SK-N-SH (cell line): ENCODE measurements around the gene MED8. TPM values are rescaled to one million over a fixed set of nuclear protein-coding genes. Genes with fewer than 3 reads are reported as not detected.

Source experiments
- CTCF ChIA-PET: fragments of 300-600, 350-600 bp; formaldehyde crosslinking; extraction: SDS; loops from one replicate; lab custom pipeline; 2021; lab: Yijun Ruan, JAX
- POLR2A ChIA-PET: fragments of 350-600 bp; sonication (Branson Sonifier 250); formaldehyde crosslinking; extraction: SDS; loops from one replicate; lab custom pipeline; 2020; ENCODE audit warnings: antibody characterized with exemption, inconsistent platforms; lab: Yijun Ruan, JAX
- DNase-seq: peaks from one replicate; pipeline ENCODE4 v3.0.0; 2012
- H2AFZ ChIP-seq: fragments of 200-600 bp; sonication (generic); 2 replicates; pipeline ENCODE4 v1.8.1; 2016; ENCODE audit warnings: antibody characterized with exemption, mild to moderate bottlenecking, low read depth
- H3F3A ChIP-seq: fragments of 200-600 bp; sonication (generic); replicated peaks from 2 replicates; pipeline ENCODE3; 2016; ENCODE audit warnings: antibody characterized with exemption, mild to moderate bottlenecking; ENCODE audit not compliant: insufficient read depth
- H3K27ac ChIP-seq, 2 experiments: fragments of 200-500 bp in 1 of 2; fragments of 200-600 bp in 1 of 2; sonication (Bioruptor generic) in 1 of 2; sonication (generic), shearing (Covaris generic) in 1 of 2; 2 replicates each; pipeline versions ENCODE4 v1.5.1 to v1.6.1; 2014 to 2016; ENCODE audit warnings: low read depth in 2 of 2, inconsistent platforms in 1 of 2, low read length in 1 of 2, mild to moderate bottlenecking in 1 of 2, mixed read lengths in 1 of 2
- H3K27me3 ChIP-seq: fragments of 200-600 bp; sonication (generic), shearing (Covaris generic); 2 replicates; pipeline ENCODE4 v1.6.1; 2016; ENCODE audit warnings: mixed run types; ENCODE audit not compliant: insufficient read depth
- H3K36me3 ChIP-seq, 2 experiments: fragments of 200-500 bp in 1 of 2; fragments of 200-600 bp in 1 of 2; sonication (Bioruptor generic) in 1 of 2; sonication (generic) in 1 of 2; replicated peaks in 1 of 2; 2 replicates each; pipeline versions ENCODE3 to v1.5.1; 2014 to 2016; ENCODE audit warnings: low read length in 1 of 2, mild to moderate bottlenecking in 1 of 2; ENCODE audit not compliant: insufficient read depth in 2 of 2, control insufficient read depth in 1 of 2
- H3K4me1 ChIP-seq, 2 experiments: fragments of 200-500 bp in 1 of 2; fragments of 200-600 bp in 1 of 2; sonication (Bioruptor generic) in 1 of 2; sonication (generic), shearing (Covaris generic) in 1 of 2; 2 replicates each; pipeline versions ENCODE4 v1.5.1 to v1.6.1; 2014 to 2016; ENCODE audit warnings: low read depth in 1 of 2, low read length in 1 of 2, mixed run types in 1 of 2; ENCODE audit not compliant: insufficient read depth in 2 of 2, control insufficient read depth in 1 of 2
- H3K4me2 ChIP-seq: fragments of 200-600 bp; sonication (generic), shearing (Covaris generic); 2 replicates; pipeline ENCODE4 v1.6.1; 2017; ENCODE audit warnings: mixed run types
- H3K4me3 ChIP-seq, 2 experiments: fragments of 200-500 bp in 1 of 2; fragments of 200-600 bp in 1 of 2; sonication (Bioruptor generic) in 1 of 2; sonication (generic), shearing (Covaris generic) in 1 of 2; 2 replicates each; pipeline versions ENCODE4 v1.5.1 to v1.8.1; 2014 to 2016; ENCODE audit warnings: low read depth in 2 of 2, inconsistent platforms in 1 of 2, low read length in 1 of 2, mild to moderate bottlenecking in 1 of 2, mixed read lengths in 1 of 2, moderate library complexity in 1 of 2
- H3K79me2 ChIP-seq: fragments of 200-600 bp; sonication (generic); 2 replicates; pipeline ENCODE4 v1.8.1; 2017; ENCODE audit warnings: mild to moderate bottlenecking; ENCODE audit not compliant: insufficient read depth
- H3K9ac ChIP-seq: fragments of 200-600 bp; sonication (generic); 2 replicates; pipeline ENCODE4 v1.6.1; 2017; ENCODE audit warnings: mixed run types
- H3K9me2 ChIP-seq: fragments of 200-600 bp; sonication (generic); 2 replicates; pipeline ENCODE4 v1.6.1; 2017; ENCODE audit warnings: mixed run types
- H3K9me3 ChIP-seq: fragments of 200-600 bp; sonication (generic); 2 replicates; pipeline ENCODE4 v1.6.1; 2017; ENCODE audit warnings: mixed run types, mild to moderate bottlenecking, moderate library complexity
- H4K20me1 ChIP-seq: fragments of 200-600 bp; sonication (generic); 2 replicates; pipeline ENCODE4 v1.6.1; 2017; ENCODE audit warnings: mild to moderate bottlenecking, mixed run types; ENCODE audit not compliant: insufficient read depth
- CHD2 ChIP-seq: fragments of 150-350 bp; IDR thresholded peaks from 2 replicates; pipeline ENCODE4 v1.6.1; 2018; ENCODE audit warnings: low read length; ENCODE audit not compliant: partially characterized antibody
- EP300 ChIP-seq, 2 experiments: IDR thresholded peaks; 2 replicates each; pipeline versions ENCODE4 v1.4.0 to v1.6.1; 2012; ENCODE audit warnings: borderline replicate concordance in 1 of 2, low read depth in 1 of 2, low read length in 1 of 2
- EZH2phosphoT487 ChIP-seq: fragments of 200-600 bp; sonication (generic); IDR thresholded peaks from 2 replicates; pipeline ENCODE4 v1.6.1; 2017; ENCODE audit warnings: low read depth, mixed run types, mild to moderate bottlenecking, antibody characterized with exemption, moderate library complexity, borderline replicate concordance
- FOXJ3 ChIP-seq: sonication (generic); formaldehyde crosslinking; IDR thresholded peaks from 2 replicates; pipeline ENCODE4 v1.5.1; 2020; ENCODE audit warnings: mild to moderate bottlenecking, missing genetic modification reagents
- FOXM1 ChIP-seq: IDR thresholded peaks from 2 replicates; pipeline ENCODE4 v1.4.0; 2012; ENCODE audit warnings: low read depth, mild to moderate bottlenecking
- GABPA ChIP-seq: IDR thresholded peaks from 2 replicates; pipeline ENCODE4 v1.4.0; 2012; ENCODE audit warnings: low read depth, mild to moderate bottlenecking
- GATA2 ChIP-seq: sonication (generic); formaldehyde crosslinking; IDR thresholded peaks from 2 replicates; pipeline ENCODE4 v1.5.0; 2020; ENCODE audit warnings: mild to moderate bottlenecking, missing genetic modification reagents
- MEF2A ChIP-seq: IDR thresholded peaks from 2 replicates; pipeline ENCODE4 v1.4.0; 2012; ENCODE audit warnings: low read depth, borderline replicate concordance
- MXI1 ChIP-seq: IDR thresholded peaks from 2 replicates; pipeline ENCODE4 v1.6.1; 2012; ENCODE audit warnings: mild to moderate bottlenecking, low read depth, low read length, improper control_type of control experiment
- NRF1 ChIP-seq: IDR thresholded peaks from 2 replicates; pipeline ENCODE4 v1.6.1; 2012; ENCODE audit warnings: low read depth, mild to moderate bottlenecking, low read length
- POLR2AphosphoS5 ChIP-seq: IDR thresholded peaks from 2 replicates; pipeline ENCODE4 v1.6.1; 2012; ENCODE audit warnings: low read depth, low read length
- RAD21 ChIP-seq: IDR thresholded peaks from 2 replicates; pipeline ENCODE4 v1.6.1; 2012; ENCODE audit warnings: mild to moderate bottlenecking, low read length
- RCOR1 ChIP-seq: fragments of 150-350 bp; IDR thresholded peaks from 2 replicates; pipeline ENCODE4 v1.6.1; 2017; ENCODE audit warnings: antibody characterized with exemption, low read length
- RXRA ChIP-seq: IDR thresholded peaks from 2 replicates; pipeline ENCODE4 v1.4.0; 2012; ENCODE audit warnings: low read depth, mild to moderate bottlenecking, borderline replicate concordance
- SIN3A ChIP-seq: IDR thresholded peaks from 2 replicates; pipeline ENCODE4 v1.6.1; 2012; ENCODE audit warnings: low read depth, mild to moderate bottlenecking, low read length, moderate library complexity, borderline replicate concordance
- SMC3 ChIP-seq: IDR thresholded peaks from 2 replicates; pipeline ENCODE4 v1.6.1; 2012; ENCODE audit warnings: low read depth, low read length, improper control_type of control experiment
- TEAD4 ChIP-seq: IDR thresholded peaks from 2 replicates; pipeline ENCODE4 v1.4.0; 2012; ENCODE audit warnings: mild to moderate bottlenecking, borderline replicate concordance; ENCODE audit not compliant: insufficient read depth
- YY1 ChIP-seq: IDR thresholded peaks from 2 replicates; pipeline ENCODE4 v1.4.0; 2012; ENCODE audit warnings: low read depth, mild to moderate bottlenecking
- WGBS: methylation state at CpG from one replicate; pipeline ENCODE4 v1.1.6; 2017; ENCODE audit warnings: low lambda C conversion rate; 5-methylcytosine and 5-hydroxymethylcytosine counted together
- polyA plus RNA-seq, 3 experiments: library from polyadenylated mRNA; depleted of rRNA; stranded (reverse); fragments of >200 nt; gene quantifications; 2 replicates each; pipeline ENCODE4 v1.2.3, GENCODE V29; 2012
- TF ChIP-seq, protein P1 (sequence below): fragments of 150-350 bp; IDR thresholded peaks from 2 replicates; pipeline ENCODE4 v1.6.1; 2017; ENCODE audit warnings: antibody characterized with exemption, low read length, low read depth, borderline replicate concordance
- TF ChIP-seq, protein P2 (sequence below): fragments of 200-600 bp; sonication (generic); IDR thresholded peaks from 2 replicates; pipeline ENCODE4 v1.6.1; 2017; ENCODE audit warnings: antibody characterized with exemption, mild to moderate bottlenecking, moderate library complexity
- TF ChIP-seq, protein P3 (sequence below): IDR thresholded peaks from 2 replicates; pipeline ENCODE4 v1.6.1; 2012; ENCODE audit warnings: mild to moderate bottlenecking, low read depth, low read length, moderate library complexity
- TF ChIP-seq, protein P4 (sequence below): IDR thresholded peaks from 2 replicates; pipeline ENCODE4; 2012

MED8 gene, protein sequence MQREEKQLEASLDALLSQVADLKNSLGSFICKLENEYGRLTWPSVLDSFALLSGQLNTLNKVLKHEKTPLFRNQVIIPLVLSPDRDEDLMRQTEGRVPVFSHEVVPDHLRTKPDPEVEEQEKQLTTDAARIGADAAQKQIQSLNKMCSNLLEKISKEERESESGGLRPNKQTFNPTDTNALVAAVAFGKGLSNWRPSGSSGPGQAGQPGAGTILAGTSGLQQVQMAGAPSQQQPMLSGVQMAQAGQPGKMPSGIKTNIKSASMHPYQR
- polyA plus RNA-seq (2012; rRNA removed): 33.7 and 42.9 TPM in 2 replicates
- polyA plus RNA-seq (2012; cell fraction: cytosol; rRNA removed): 36.8 and 38.5 TPM in 2 replicates
- polyA plus RNA-seq (2012; cell fraction: nucleus; rRNA removed): 38.9 and 52.9 TPM in 2 replicates

DNA sequence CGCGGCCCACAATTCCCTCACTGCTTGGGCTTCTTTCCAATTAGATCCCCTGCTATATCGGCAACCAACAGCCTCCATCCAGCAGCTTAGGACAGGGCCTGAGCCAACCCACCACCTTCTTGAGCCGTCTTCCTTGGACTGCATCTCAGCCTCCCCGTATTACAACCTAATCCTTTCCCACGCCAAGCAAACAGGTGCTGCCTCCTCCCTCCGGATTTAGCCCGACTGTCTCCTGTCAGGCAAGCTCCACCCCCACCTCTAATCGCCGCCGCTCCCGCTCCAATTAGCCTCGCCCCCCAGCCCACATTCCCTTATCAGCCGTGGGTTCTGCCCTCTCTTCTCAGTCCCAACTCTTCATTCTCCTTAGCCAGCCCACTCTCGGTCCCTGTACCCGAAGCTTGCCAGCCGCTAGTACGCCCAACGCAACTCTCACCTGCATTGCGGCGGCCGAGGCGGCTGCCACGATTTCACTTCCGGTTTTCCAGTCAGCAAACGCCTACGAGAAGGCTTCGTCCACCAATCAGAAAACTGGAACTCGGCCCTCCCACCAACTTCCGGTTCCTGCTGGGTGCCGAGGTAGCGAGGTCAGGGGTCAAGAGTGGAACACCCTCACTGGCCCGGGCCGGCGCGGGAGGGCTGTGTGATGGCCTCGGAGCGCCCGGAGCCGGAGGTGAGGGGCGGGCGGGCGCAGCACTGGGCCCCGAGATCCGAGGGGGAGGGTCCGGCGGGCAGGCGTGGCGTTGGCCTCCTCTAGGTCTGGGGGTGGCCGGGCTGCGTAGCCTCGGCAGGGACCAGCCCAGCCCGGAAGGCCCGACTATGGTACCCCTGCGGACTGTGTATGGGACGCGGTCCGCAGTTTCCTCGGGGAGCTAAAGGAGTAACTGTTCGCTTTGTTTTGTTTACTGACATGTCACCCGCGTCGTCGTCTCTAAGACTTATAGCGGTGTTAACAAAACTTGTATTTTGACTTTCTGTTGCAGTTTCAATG, at the start of gene MED8, which contains the start of gene SZT2:
MED8 (minus strand) TSS at position 475 of the 988 bp plus-strand sequence; CDS start at position 439, 36 bp downstream.
SZT2 (plus strand) TSS at position 574 of the 988 bp plus-strand sequence; CDS start at position 644, 70 bp downstream.
- under 1% methylated on average over 41 of the region's 65 CpGs for WGBS
- DNase-seq: peak; percentile 97
- no peaks in the 10 kb centered on the region for H3F3A ChIP-seq
- H3K4me2 ChIP-seq: peak within 1 kb of the TSS; percentile 80
- peaks cover 33 to 34% of the 10 kb centered on the region in 2 experiments for H3K36me3 ChIP-seq
- H3K27ac ChIP-seq: peak within 1 kb of the TSS; percentile 72 to 79; a peak in 3 of 4 replicates
- H2AFZ ChIP-seq: peak within 1 kb of the TSS; percentile 89
- no peaks in the 10 kb centered on the region for H3K27me3 ChIP-seq
- H4K20me1 ChIP-seq: no peaks in the 10 kb centered on the region
- peaks cover 80% of the 10 kb centered on the region for H3K79me2 ChIP-seq
- POLR2A ChIA-PET: interaction anchor here (0.6 to 2.0 kb wide), 7 partner anchors 13 to 261 kb away, joined by 3 to 4 read pairs (median 3); partner anchors contain the start of gene CDC20
- H3K4me3 ChIP-seq: peak within 1 kb of the TSS; percentile 82 to 83
- CTCF ChIA-PET: interaction anchor here (1.0 to 1.8 kb wide), 7 partner anchors 12 to 164 kb away, joined by 3 to 13 read pairs (median 4); no protein-coding TSS in a partner anchor
- peak within 1 kb of the TSS; percentile 84 for H3K9ac ChIP-seq
- H3K9me2 ChIP-seq: no peaks in the 10 kb centered on the region
- H3K4me1 ChIP-seq: peaks cover 15 to 19% of the 10 kb centered on the region in 2 experiments; a peak in 3 of 4 replicates
- no peaks in the 10 kb centered on the region for H3K9me3 ChIP-seq
- TF ChIP-seq EZH2phosphoT487: no peak
- TF ChIP-seq MXI1: peak; percentile 72
- TF ChIP-seq MEF2A: no peak
- no peak for TF ChIP-seq RXRA
- TF ChIP-seq GABPA: peak; percentile 99
- TF ChIP-seq FOXM1: no peak
- TF ChIP-seq GATA2 (CRISPR knock-in tag): no peak
- TF ChIP-seq, protein P1, sequence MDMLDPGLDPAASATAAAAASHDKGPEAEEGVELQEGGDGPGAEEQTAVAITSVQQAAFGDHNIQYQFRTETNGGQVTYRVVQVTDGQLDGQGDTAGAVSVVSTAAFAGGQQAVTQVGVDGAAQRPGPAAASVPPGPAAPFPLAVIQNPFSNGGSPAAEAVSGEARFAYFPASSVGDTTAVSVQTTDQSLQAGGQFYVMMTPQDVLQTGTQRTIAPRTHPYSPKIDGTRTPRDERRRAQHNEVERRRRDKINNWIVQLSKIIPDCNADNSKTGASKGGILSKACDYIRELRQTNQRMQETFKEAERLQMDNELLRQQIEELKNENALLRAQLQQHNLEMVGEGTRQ: no peak
- no peak for TF ChIP-seq SMC3
- TF ChIP-seq, protein P2, sequence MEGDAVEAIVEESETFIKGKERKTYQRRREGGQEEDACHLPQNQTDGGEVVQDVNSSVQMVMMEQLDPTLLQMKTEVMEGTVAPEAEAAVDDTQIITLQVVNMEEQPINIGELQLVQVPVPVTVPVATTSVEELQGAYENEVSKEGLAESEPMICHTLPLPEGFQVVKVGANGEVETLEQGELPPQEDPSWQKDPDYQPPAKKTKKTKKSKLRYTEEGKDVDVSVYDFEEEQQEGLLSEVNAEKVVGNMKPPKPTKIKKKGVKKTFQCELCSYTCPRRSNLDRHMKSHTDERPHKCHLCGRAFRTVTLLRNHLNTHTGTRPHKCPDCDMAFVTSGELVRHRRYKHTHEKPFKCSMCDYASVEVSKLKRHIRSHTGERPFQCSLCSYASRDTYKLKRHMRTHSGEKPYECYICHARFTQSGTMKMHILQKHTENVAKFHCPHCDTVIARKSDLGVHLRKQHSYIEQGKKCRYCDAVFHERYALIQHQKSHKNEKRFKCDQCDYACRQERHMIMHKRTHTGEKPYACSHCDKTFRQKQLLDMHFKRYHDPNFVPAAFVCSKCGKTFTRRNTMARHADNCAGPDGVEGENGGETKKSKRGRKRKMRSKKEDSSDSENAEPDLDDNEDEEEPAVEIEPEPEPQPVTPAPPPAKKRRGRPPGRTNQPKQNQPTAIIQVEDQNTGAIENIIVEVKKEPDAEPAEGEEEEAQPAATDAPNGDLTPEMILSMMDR: no peak
- peak; percentile 90 for TF ChIP-seq POLR2AphosphoS5
- TF ChIP-seq NRF1: no peak
- no peak for TF ChIP-seq FOXJ3 (CRISPR knock-in tag)
- TF ChIP-seq TEAD4: no peak
- no peak for TF ChIP-seq EP300 (IDR thresholded peaks at IDR 0.05; ENCODE audit: borderline replicate concordance in 1 of 2, low read depth in 1 of 2, low read length in 1 of 2)
- TF ChIP-seq, protein P3, sequence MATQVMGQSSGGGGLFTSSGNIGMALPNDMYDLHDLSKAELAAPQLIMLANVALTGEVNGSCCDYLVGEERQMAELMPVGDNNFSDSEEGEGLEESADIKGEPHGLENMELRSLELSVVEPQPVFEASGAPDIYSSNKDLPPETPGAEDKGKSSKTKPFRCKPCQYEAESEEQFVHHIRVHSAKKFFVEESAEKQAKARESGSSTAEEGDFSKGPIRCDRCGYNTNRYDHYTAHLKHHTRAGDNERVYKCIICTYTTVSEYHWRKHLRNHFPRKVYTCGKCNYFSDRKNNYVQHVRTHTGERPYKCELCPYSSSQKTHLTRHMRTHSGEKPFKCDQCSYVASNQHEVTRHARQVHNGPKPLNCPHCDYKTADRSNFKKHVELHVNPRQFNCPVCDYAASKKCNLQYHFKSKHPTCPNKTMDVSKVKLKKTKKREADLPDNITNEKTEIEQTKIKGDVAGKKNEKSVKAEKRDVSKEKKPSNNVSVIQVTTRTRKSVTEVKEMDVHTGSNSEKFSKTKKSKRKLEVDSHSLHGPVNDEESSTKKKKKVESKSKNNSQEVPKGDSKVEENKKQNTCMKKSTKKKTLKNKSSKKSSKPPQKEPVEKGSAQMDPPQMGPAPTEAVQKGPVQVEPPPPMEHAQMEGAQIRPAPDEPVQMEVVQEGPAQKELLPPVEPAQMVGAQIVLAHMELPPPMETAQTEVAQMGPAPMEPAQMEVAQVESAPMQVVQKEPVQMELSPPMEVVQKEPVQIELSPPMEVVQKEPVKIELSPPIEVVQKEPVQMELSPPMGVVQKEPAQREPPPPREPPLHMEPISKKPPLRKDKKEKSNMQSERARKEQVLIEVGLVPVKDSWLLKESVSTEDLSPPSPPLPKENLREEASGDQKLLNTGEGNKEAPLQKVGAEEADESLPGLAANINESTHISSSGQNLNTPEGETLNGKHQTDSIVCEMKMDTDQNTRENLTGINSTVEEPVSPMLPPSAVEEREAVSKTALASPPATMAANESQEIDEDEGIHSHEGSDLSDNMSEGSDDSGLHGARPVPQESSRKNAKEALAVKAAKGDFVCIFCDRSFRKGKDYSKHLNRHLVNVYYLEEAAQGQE: no peak
- TF ChIP-seq RCOR1: no peak
- peak; percentile 69; the same call in 1 of the 2 replicates for TF ChIP-seq SIN3A
- no peak for TF ChIP-seq RAD21
- peak; percentile 94 for TF ChIP-seq CHD2
- TF ChIP-seq, protein P4, sequence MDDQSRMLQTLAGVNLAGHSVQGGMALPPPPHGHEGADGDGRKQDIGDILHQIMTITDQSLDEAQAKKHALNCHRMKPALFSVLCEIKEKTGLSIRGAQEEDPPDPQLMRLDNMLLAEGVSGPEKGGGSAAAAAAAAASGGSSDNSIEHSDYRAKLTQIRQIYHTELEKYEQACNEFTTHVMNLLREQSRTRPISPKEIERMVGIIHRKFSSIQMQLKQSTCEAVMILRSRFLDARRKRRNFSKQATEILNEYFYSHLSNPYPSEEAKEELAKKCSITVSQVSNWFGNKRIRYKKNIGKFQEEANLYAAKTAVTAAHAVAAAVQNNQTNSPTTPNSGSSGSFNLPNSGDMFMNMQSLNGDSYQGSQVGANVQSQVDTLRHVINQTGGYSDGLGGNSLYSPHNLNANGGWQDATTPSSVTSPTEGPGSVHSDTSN: peak; percentile 72
- peak; percentile 67 for TF ChIP-seq YY1
